Gastroesophageal sphincter (tissue), 3 donors: ENCODE data around the gene APOL1.

Experiments used
- POLR2AphosphoS5 ChIP-seq: sonication (generic); formaldehyde crosslinking; IDR thresholded peaks from one replicate; pipeline ENCODE4 v1.6.1; 2017; ENCODE audit warnings: antibody characterized with exemption
- TF ChIP-seq, protein P1 (sequence below), 4 experiments: fragments of 200-600 bp in 2 of 4; fragments of 450-650 bp in 2 of 4; sonication (generic) in 1 of 4; IDR thresholded peaks; one replicate each; pipeline ENCODE4 v1.5.1; 2017 to 2019; ENCODE audit warnings: antibody characterized with exemption in 4 of 4, mild to moderate bottlenecking in 2 of 4, moderate library complexity in 2 of 4

DNA sequence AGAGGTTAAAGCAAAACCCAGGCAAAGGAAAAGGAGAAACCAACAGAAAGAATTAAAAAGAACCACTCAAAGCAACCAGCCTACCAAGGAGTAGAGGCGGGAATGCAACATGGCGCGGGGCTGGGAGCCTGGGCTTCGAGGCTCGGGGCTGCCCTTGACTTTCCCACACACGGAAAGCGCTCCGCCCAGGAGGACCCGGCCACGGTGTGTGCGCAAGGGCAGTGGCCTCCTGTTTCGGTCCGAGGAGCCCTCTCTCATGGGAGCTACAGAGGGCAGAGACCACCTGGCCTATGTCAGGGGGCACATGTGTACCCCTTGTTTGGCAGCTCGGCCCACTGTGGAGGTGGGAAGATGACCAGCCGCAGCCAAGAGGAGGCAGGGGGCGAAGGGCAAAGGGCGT is 55.9 kb downstream of the APOL1 start:
- TF ChIP-seq, protein P1, sequence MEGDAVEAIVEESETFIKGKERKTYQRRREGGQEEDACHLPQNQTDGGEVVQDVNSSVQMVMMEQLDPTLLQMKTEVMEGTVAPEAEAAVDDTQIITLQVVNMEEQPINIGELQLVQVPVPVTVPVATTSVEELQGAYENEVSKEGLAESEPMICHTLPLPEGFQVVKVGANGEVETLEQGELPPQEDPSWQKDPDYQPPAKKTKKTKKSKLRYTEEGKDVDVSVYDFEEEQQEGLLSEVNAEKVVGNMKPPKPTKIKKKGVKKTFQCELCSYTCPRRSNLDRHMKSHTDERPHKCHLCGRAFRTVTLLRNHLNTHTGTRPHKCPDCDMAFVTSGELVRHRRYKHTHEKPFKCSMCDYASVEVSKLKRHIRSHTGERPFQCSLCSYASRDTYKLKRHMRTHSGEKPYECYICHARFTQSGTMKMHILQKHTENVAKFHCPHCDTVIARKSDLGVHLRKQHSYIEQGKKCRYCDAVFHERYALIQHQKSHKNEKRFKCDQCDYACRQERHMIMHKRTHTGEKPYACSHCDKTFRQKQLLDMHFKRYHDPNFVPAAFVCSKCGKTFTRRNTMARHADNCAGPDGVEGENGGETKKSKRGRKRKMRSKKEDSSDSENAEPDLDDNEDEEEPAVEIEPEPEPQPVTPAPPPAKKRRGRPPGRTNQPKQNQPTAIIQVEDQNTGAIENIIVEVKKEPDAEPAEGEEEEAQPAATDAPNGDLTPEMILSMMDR (IDR thresholded peaks at IDR 0.05): no peak
- TF ChIP-seq POLR2AphosphoS5: no peak
